Karpas-422 (cell line): ENCODE measurements around the gene BICRA. TPM values are rescaled to one million over a fixed set of nuclear protein-coding genes. Genes with fewer than 3 reads are reported as not detected.
"Not testable (repeated sequence)": the region's sequence is repeated elsewhere in the genome, so short reads cannot be mapped to it uniquely, and the experiment has no call there.

ENCODE experiments used
- DNase-seq: peaks from one replicate; pipeline ENCODE4 v3.0.0-alpha.2; 2015
- H2AFZ ChIP-seq: fragments of 200-600 bp; sonication (generic); 2 replicates; pipeline ENCODE4 v1.6.1; 2014; ENCODE audit warnings: antibody characterized with exemption, low read length, mixed read lengths
- H3K27ac ChIP-seq: fragments of 200-600 bp; sonication (generic); 2 replicates; pipeline ENCODE4 v1.5.1; 2014; ENCODE audit warnings: mild to moderate bottlenecking, low read length, moderate library complexity
- H3K27me3 ChIP-seq: fragments of 200-600 bp; sonication (generic); 2 replicates; pipeline ENCODE4 v1.6.1; 2014; ENCODE audit warnings: low read length, mixed read lengths
- H3K36me3 ChIP-seq: fragments of 200-600 bp; sonication (generic); 2 replicates; pipeline ENCODE4 v1.6.1; 2014; ENCODE audit warnings: low read length, mixed read lengths; ENCODE audit not compliant: insufficient read depth
- H3K4me1 ChIP-seq: fragments of 200-600 bp; sonication (generic); 2 replicates; pipeline ENCODE4 v1.6.1; 2014; ENCODE audit warnings: mild to moderate bottlenecking, low read length, mixed read lengths
- H3K4me2 ChIP-seq: fragments of 200-600 bp; sonication (generic); 2 replicates; pipeline ENCODE4 v1.6.1; 2014; ENCODE audit warnings: low read length, low read depth, mild to moderate bottlenecking; ENCODE audit not compliant: poor library complexity, severe bottlenecking
- H3K4me3 ChIP-seq: fragments of 200-600 bp; sonication (generic); 2 replicates; pipeline ENCODE4 v1.5.1; 2014; ENCODE audit warnings: mild to moderate bottlenecking, antibody characterized with exemption, low read length, mixed read lengths
- H3K79me2 ChIP-seq: fragments of 200-600 bp; sonication (generic); 2 replicates; pipeline ENCODE4 v1.6.1; 2014; ENCODE audit warnings: mild to moderate bottlenecking, low read length, mixed read lengths
- H3K9ac ChIP-seq: fragments of 200-600 bp; sonication (generic); 2 replicates; pipeline ENCODE4 v1.6.0; 2014; ENCODE audit warnings: low read length
- H3K9me2 ChIP-seq: fragments of 200-600 bp; sonication (generic), shearing (Covaris generic); replicated peaks from 2 replicates; pipeline ENCODE4 v1.6.0; 2014; ENCODE audit warnings: mild to moderate bottlenecking, low read length, moderate library complexity; ENCODE audit not compliant: insufficient read depth
- H3K9me3 ChIP-seq: fragments of 300-700, 200-600 bp; sonication (generic); 2 replicates; pipeline ENCODE4 v1.6.1; 2014; ENCODE audit warnings: low read length, mixed read lengths
- H4K20me1 ChIP-seq: fragments of 200-600 bp; sonication (generic); 2 replicates; pipeline ENCODE4 v1.6.1; 2014; ENCODE audit warnings: mild to moderate bottlenecking, antibody characterized with exemption, low read length, low read depth; ENCODE audit not compliant: insufficient read depth
- total RNA-seq: library from RNA; depleted of rRNA; stranded (reverse); fragments of >200 nt; shearing (Covaris generic); gene quantifications from 2 replicates; pipeline ENCODE4 v1.2.3, GENCODE V29; 2014; ENCODE audit warnings: low replicate concordance

BICRA gene
- total RNA-seq, 1 experiment from 2014 or later: 1.8 TPM

GRCh38 chr19:47730521-47730889 is 121.6 kb downstream of the BICRA start:
- Histone ChIP-seq H3K4me1 (no peaks in the 10 kb centered on the region), H3K27me3 (no peaks in the 10 kb centered on the region), H3K9me3 (no peaks in the 10 kb centered on the region), H3K9me2 (no peaks in the 10 kb centered on the region), H3K4me2 (no peak overlapping the region), H4K20me1 (no peaks in the 10 kb centered on the region), H3K9ac (no peak overlapping the region), H3K4me3 (no peak overlapping the region), H2AFZ (no peak overlapping the region), H3K27ac (no peak overlapping the region), H3K79me2 (no peaks in the 10 kb centered on the region), H3K36me3 (no peaks in the 10 kb centered on the region)
- DNase-seq: no peak

- no peaks in the 10 kb centered on the region for H3K4me1 ChIP-seq
- H3K4me3 ChIP-seq: no peak overlapping the region
- no peaks in the 10 kb centered on the region for H3K9me2 ChIP-seq
- no peaks in the 10 kb centered on the region for H4K20me1 ChIP-seq
- no peak overlapping the region for H3K4me2 ChIP-seq
- no peak for DNase-seq
- no peaks in the 10 kb centered on the region for H3K27me3 ChIP-seq
- no peak overlapping the region for H3K27ac ChIP-seq
- no peak overlapping the region for H3K9ac ChIP-seq
- H3K9me3 ChIP-seq: no peaks in the 10 kb centered on the region
- H3K36me3 ChIP-seq: no peaks in the 10 kb centered on the region
- no peak overlapping the region for H2AFZ ChIP-seq
- no peaks in the 10 kb centered on the region for H3K79me2 ChIP-seq
Observed at GRCh38 chr19:47730910-47731309, 122.0 kb downstream of the BICRA start.

GRCh38 chr19:47735131-47735530 is 126.2 kb downstream of the BICRA start:
- no peak for DNase-seq
- Histone ChIP-seq H4K20me1 (no peaks in the 10 kb centered on the region), H3K27me3 (no peaks in the 10 kb centered on the region), H2AFZ (no peak overlapping the region), H3K4me2 (no peak overlapping the region), H3K4me3 (no peak overlapping the region), H3K9me3 (no peaks in the 10 kb centered on the region), H3K9me2 (no peaks in the 10 kb centered on the region), H3K9ac (no peak overlapping the region), H3K27ac (no peak overlapping the region), H3K79me2 (no peaks in the 10 kb centered on the region), H3K4me1 (peaks cover 7% of the 10 kb centered on the region), H3K36me3 (no peaks in the 10 kb centered on the region)

- Histone ChIP-seq H3K79me2 (peaks cover 3% of the 10 kb centered on the region), H3K36me3 (no peaks in the 10 kb centered on the region), H3K9me2 (no peaks in the 10 kb centered on the region), H3K4me2 (no peak overlapping the region), H3K4me1 (peaks cover 22% of the 10 kb centered on the region), H3K9ac (no peak overlapping the region), H2AFZ (no peak overlapping the region), H3K9me3 (no peaks in the 10 kb centered on the region), H3K27me3 (no peaks in the 10 kb centered on the region), H3K4me3 (no peak overlapping the region), H4K20me1 (no peaks in the 10 kb centered on the region), H3K27ac (no peak overlapping the region)
- no peak for DNase-seq
Observed at GRCh38 chr19:47740866-47741519, 132.1 kb downstream of the BICRA start.

GRCh38 chr19:47741544-47742140 is 132.7 kb downstream of the BICRA start:
- H3K4me3 ChIP-seq: no peak overlapping the region
- no peaks in the 10 kb centered on the region for H3K9me3 ChIP-seq
- H3K27ac ChIP-seq: no peak overlapping the region

GRCh38 chr19:47742634-47743033 is 133.7 kb downstream of the BICRA start:
- Histone ChIP-seq H3K27me3 (no peaks in the 10 kb centered on the region), H3K9ac (no peak overlapping the region), H3K9me2 (no peaks in the 10 kb centered on the region), H3K27ac (no peak overlapping the region), H3K79me2 (peaks cover 17% of the 10 kb centered on the region), H4K20me1 (no peaks in the 10 kb centered on the region), H3K36me3 (peaks cover 7% of the 10 kb centered on the region; the same call in 1 of the 2 replicates), H3K4me1 (peaks cover 32% of the 10 kb centered on the region), H3K9me3 (no peaks in the 10 kb centered on the region), H2AFZ (no peak overlapping the region), H3K4me2 (no peak overlapping the region), H3K4me3 (no peak overlapping the region)
- no peak for DNase-seq

More at GRCh38 chr19:47741544-47742140, 132.7 kb downstream of the BICRA start:
- Histone ChIP-seq H3K9ac (no peak overlapping the region), H4K20me1 (no peaks in the 10 kb centered on the region), H3K79me2 (peaks cover 10% of the 10 kb centered on the region), H3K4me2 (no peak overlapping the region), H3K9me2 (no peaks in the 10 kb centered on the region), H3K36me3 (peaks cover under 1% of the 10 kb centered on the region; the same call in 1 of the 2 replicates), H3K27me3 (no peaks in the 10 kb centered on the region), H2AFZ (no peak overlapping the region), H3K4me1 (peaks cover 28% of the 10 kb centered on the region)
- no peak for DNase-seq

GRCh38 chr19:47745010-47745901 is 136.3 kb downstream of the BICRA start, which contains the start of gene NOP53:
TSS of gene NOP53 (plus strand) at chr19:47745546. CDS start at chr19:47745560, 14 bp downstream.
- H4K20me1 ChIP-seq: no peaks in the 10 kb centered on the region
- H3K36me3 ChIP-seq: peaks cover 16% of the 10 kb centered on the region; the same call in 1 of the 2 replicates
- no peaks in the 10 kb centered on the region for H3K9me3 ChIP-seq
- peaks cover 28% of the 10 kb centered on the region for H3K79me2 ChIP-seq
- peak within 1 kb of the TSS; percentile 62; the same call in 1 of the 2 replicates for H3K27ac ChIP-seq
- peaks cover 24% of the 10 kb centered on the region for H3K4me1 ChIP-seq
- no peaks in the 10 kb centered on the region for H3K9me2 ChIP-seq
- peak within 1 kb of the TSS; percentile 94 for H3K9ac ChIP-seq
- H3K4me3 ChIP-seq: peak within 1 kb of the TSS; percentile 98
- H3K4me2 ChIP-seq: peak within 1 kb of the TSS; percentile 64
- peak; percentile 99 for DNase-seq
- H3K27me3 ChIP-seq: no peaks in the 10 kb centered on the region
- peak within 1 kb of the TSS; percentile 94; the same call in 1 of the 2 replicates for H2AFZ ChIP-seq

GRCh38 chr19:47746129-47746528 is 137.2 kb downstream of the BICRA start:
- H3K4me1 ChIP-seq: peaks cover 24% of the 10 kb centered on the region
- not testable (repeated sequence) for H3K9me3 ChIP-seq, DNase-seq, H4K20me1 ChIP-seq, H3K9me2 ChIP-seq, H2AFZ ChIP-seq, H3K27ac ChIP-seq, H3K27me3 ChIP-seq
- H3K4me3 ChIP-seq: peak overlapping the region; percentile 98
- H3K9ac ChIP-seq: peak overlapping the region; percentile 94
- H3K4me2 ChIP-seq: peak overlapping the region; percentile 64
- H3K36me3 ChIP-seq: peaks cover 16% of the 10 kb centered on the region; the same call in 1 of the 2 replicates
- peaks cover 28% of the 10 kb centered on the region for H3K79me2 ChIP-seq
